ENCODE measurements around the gene SAMD4B. TPM values are rescaled to one million over a fixed set of nuclear protein-coding genes. Genes with fewer than 3 reads are reported as not detected.

The SAMD4B gene
- total RNA-seq, 1 donor from 2014 or later, result 53.3 TPM

DNA sequence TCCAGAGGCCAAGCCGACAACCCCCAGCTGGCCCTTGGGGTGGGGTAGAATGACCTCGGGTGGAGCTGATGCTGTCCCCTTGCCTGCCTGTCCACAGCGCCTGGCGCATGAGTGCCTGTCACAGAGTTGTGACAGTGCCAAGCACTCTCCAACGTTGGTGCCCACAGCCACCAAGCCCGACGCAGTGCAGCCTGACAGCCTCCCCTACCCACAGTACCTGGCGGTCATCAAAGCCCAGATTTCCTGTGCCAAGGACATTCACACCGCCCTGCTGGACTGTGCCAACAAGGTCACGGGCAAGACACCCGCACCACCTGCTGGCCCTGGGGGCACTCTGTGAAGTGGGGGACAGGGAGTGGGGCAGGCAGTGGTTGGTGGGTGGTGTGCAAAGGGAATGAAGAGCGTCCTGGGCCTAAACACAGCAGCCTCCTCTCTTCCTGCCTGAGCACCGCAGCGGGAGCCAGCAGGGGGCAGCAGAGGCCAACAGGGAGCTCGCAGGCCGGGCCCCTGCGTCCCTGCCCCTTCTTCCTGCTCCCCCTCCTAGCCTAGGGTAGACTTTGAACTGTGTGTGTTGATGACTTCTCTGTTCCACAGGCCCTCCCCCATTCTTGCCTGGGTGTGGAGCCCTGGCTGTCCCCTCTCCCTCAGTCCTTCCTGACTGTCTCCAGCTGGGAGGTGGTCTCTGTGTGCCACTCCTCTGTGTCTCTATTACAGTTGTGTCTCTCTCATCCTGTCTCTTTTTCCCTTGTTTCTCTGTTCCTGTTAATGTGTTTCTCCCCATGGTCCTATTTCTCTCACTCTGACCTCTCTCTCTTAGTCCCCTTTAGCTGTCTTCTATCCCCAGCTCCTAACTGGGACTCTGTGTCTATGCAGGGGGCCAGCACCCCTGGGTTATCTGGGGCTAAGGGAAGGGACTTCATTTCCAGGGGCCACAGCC lies 55.4 kb downstream of the SAMD4B start:
- ATAC-seq, result peak; percentile 75

- ATAC-seq, result peak; percentile 65
Measured at GRCh38 chr19:39398297-39398864, 56.2 kb downstream of the SAMD4B start.

DNA sequence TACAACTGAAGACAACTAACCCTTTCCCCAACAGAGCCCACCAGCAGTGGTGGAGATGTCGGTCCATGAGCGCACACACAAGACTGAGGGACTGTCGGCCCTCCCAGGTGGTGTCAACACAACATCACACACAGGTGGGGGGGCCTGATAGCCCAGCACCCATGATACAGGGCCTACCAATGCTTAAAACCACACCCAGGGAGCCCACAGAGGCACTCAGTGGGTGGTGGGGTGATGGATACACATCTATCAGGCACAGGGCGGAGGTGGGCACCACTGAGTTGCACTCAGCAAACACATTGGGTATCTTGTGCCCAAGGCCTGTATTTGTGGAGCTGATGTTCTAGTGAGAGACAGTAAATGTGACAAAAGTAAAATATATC lies 57.4 kb downstream of the SAMD4B start:
- no peak for ATAC-seq

DNA sequence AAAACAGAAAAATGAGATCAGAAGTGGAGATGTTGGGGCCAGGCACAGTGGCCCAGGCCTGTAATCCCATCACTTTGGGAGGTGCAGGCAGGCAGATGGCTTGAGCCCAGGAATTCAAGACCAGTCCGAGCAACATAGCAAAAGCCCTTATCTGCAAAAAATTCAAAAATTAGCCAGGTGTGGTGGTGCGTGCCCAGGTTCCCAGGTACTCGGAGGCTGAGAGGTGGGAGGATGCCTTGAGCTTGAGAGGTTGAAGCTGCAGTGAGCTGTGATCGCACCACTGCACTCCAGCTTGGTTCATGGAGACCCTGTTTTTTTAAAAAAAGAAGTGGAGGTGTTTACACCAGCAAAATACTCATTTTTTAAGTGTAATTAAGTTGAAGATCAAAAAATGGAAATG lies 57.8 kb downstream of the SAMD4B start:
- ATAC-seq, result no peak

GRCh38 chr19:39401070-39401548 lies 58.9 kb downstream of the SAMD4B start:
- ATAC-seq, result no peak

DNA sequence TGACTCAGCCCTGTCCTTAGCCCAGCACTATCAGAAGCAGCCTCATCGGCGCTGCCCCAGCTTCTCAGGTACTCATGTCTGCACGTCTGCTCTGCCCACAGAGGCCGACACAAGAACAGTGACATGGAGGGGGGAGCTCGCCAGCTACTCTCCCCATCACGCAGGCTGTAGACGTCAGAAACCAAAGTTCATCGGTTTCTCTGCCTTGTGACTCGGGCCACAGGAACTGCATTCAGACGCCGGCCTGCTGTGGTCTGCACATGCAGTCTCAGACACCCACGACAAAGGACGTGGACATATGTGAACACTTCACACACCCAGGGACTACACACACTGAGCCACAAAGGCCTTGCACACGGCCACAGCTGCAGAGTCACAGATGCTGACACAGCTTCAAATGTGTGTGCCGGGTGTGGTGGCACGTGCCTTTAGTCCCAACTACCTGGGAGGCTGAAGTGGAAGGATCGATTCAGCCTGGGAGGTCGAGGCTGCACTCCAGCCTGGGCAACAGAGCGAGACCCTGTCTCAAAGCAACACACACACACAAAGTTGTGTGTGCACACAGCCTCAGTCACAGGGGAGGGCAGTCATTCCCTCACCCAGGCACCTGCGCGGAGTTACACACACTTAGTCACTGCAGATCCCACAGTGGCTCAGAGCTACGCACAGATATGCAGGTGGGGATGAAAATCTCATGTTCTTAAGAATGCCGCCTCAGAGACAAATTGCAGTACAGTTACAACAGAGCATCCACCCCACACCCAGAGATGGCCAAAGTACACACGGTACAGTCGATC lies 59.5 kb downstream of the SAMD4B start:
- ATAC-seq, result peak; percentile 27

- ATAC-seq, result peak; percentile 46
Measured at GRCh38 chr19:39402346-39403300, 60.4 kb downstream of the SAMD4B start.

- ATAC-seq, result peak; percentile 53
Measured at GRCh38 chr19:39403331-39404312, 61.4 kb downstream of the SAMD4B start.

DNA sequence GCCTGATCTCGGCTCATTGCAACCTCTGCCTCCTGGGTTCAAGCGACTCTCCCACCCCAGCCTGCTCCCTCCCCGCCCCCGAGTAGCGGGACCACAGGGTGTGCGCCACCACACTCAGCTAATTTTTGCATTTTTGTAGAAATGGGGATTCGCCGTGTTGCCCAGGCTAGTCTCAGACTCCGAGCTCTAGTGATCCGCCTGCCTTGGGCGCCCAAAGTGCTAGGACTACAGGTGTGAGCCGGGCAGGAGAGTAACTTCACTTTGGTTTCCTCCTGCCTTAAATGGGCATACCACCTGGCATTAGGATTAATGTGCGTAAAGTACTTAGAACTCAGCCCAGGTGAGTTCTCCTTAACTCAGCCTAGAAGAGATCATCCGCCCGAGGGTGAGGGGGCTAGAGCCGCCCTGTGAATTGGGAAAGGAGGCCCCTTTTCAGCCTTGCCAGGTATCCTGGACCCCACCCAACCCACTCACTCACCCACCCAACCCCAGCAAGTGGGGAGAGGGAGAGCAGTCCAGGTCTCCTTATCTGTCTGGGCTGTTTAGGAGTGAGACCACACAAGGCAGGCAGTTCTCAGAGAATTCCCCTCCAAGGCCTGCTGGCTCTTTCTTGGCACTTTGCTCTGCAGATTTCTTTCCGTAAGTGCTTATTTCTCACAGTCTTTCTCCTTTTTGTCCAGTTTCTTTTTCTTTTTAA lies 63.2 kb downstream of the SAMD4B start:
- no peak for ATAC-seq

DNA sequence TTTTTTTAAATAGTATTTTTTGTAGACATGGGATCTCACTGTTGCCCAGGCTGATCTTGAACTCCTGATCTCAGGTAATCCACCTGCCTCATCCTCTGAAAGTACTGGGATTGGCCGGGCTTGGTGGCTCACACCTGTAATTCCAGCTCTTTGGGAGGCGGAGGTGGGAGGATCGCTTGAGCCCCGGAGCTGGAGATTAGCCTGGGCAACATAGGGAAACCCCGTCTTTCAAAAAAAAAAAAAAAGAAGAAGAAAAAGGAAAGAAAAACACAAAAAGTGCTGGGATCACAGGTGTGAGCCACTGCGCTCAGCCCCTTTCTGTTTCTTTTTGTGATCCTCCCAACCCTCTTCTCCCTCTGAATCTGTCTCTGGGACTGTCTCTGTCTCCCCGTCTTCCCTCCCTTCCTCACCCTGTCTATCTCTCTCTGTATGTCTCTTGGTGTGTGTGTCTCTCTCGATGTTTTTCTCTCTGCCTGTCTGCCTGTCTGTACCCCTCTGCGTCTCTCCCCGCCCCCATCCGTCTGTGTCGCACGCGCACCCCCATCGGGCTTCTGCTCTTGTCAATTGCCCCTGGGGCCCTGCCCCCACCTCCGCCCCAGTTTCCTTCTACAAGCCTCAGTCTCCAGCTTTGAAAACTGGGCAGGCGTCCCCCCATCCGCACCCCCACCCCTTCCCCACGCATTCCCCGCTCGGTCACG lies 63.9 kb downstream of the SAMD4B start:
- ATAC-seq, result no peak

- ATAC-seq, result peak; percentile 34
Measured at GRCh38 chr19:39406656-39407409, 64.6 kb downstream of the SAMD4B start, which contains the start of gene ZFP36. Gene ZFP36, plus strand, starts transcription at chr19:39406847. Its CDS starts 58 bp downstream, at chr19:39406905.

GRCh38 chr19:39407410-39407659 lies 65.1 kb downstream of the SAMD4B start:
- no peak for ATAC-seq

GRCh38 chr19:39407660-39408391 lies 65.6 kb downstream of the SAMD4B start:
- ATAC-seq, result peak; percentile 1

DNA sequence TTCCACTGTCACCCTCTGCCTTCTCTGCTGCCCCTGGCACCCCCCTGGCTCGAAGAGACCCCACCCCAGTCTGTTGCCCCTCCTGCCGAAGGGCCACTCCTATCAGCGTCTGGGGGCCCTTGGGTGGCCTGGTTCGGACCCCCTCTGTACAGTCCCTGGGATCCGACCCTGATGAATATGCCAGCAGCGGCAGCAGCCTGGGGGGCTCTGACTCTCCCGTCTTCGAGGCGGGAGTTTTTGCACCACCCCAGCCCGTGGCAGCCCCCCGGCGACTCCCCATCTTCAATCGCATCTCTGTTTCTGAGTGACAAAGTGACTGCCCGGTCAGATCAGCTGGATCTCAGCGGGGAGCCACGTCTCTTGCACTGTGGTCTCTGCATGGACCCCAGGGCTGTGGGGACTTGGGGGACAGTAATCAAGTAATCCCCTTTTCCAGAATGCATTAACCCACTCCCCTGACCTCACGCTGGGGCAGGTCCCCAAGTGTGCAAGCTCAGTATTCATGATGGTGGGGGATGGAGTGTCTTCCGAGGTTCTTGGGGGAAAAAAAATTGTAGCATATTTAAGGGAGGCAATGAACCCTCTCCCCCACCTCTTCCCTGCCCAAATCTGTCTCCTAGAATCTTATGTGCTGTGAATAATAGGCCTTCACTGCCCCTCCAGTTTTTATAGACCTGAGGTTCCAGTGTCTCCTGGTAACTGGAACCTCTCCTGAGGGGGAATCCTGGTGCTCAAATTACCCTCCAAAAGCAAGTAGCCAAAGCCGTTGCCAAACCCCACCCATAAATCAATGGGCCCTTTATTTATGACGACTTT lies 66.4 kb downstream of the SAMD4B start:
- no peak for ATAC-seq

- peak; percentile 24 for ATAC-seq
Measured at GRCh38 chr19:39409208-39410016, 67.2 kb downstream of the SAMD4B start.

Data from esophagus mucosa (tissue), 1 donor.